ENCODE measurements around the gene KLHDC3.

Gene KLHDC3

GRCh38 chr6:43047998-43048397 is 33.9 kb downstream of the KLHDC3 start:
- no peak overlapping the region for H3K27ac ChIP-seq
- no peak for DNase-seq (ENCODE audit: low spot score)
- no peak for TF ChIP-seq CTCF (IDR thresholded peaks at IDR 0.05)
- H3K4me3 ChIP-seq, result no peak overlapping the region

GRCh38 chr6:43050981-43051380 is 36.9 kb downstream of the KLHDC3 start:
- no peak overlapping the region for H3K4me3 ChIP-seq
- DNase-seq (ENCODE audit: low spot score), result no peak
- no peak for TF ChIP-seq CTCF (IDR thresholded peaks at IDR 0.05)
- no peak overlapping the region for H3K27ac ChIP-seq

DNA sequence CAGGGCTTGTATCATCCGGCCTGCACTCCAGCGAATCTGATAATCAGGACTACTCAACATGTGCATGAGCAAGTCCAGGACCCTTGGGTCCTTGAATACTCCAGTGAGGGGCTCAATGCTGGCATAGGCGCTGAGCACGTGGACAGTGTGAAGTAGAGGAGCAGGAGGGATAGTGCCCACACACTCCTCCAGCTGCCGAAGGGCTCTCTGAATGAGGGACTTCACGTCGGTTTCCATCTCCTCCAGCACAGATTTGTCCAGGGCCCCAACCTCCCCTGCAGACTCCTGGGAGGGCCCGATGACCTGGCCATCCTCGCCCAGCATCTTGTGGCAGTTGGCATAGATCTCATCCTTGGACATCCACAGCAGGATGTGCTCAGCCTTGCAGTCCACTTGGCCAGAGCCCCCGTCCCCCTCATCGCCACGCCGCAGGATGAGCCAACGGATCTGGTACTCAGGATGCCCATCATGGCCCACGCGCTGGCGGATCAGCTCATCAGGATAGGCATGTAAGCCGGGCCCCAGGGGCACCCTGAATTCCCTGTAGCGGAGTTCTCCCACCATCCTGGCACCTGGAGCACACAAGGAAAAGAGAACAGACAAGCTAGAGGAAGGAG is 38.3 kb downstream of the KLHDC3 start:
- no peak for DNase-seq (ENCODE audit: low spot score)
- no peak for TF ChIP-seq CTCF (IDR thresholded peaks at IDR 0.05)
- no peak overlapping the region for H3K4me3 ChIP-seq
- H3K27ac ChIP-seq, result peak overlapping the region; percentile 94

DNA sequence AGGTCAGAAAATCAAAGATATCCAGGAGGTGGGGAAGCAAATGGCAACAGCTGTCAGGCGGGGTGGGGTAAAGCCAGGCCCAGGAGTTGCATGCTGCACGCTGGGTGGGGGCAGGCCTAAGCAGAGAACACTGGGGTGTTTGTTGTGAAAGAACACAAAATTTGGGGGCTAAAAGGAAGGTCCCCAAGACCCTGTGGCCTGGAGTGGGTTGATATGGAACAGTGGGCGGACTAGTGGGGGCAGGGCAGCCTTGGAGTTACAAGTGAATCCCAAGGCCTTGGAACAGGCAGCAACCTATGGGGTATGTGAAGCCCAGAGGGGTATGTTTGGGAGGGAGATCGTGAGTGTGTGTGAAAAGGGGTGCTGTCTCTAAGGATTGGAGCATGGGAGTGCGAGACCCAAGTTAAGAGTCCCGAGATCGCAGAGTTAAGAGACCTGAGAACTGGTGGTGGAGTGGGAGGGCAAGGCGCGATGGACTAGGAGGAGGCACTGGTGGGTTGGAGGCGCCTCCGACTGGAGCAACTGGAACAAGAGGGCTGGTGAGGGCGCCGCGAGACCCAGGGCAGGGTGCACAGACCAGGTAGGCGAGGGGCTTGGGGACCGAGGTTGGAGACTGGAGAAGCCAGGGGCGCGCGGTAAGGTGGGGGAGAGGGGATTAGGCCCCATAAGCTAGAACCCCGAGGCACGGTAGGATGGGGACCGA is 38.9 kb downstream of the KLHDC3 start:
- no peak for DNase-seq (ENCODE audit: low spot score)
- no peak for TF ChIP-seq CTCF (IDR thresholded peaks at IDR 0.05)
- Histone ChIP-seq H3K27ac (peak overlapping the region; percentile 94), H3K4me3 (peak overlapping the region; percentile 80)

DNA sequence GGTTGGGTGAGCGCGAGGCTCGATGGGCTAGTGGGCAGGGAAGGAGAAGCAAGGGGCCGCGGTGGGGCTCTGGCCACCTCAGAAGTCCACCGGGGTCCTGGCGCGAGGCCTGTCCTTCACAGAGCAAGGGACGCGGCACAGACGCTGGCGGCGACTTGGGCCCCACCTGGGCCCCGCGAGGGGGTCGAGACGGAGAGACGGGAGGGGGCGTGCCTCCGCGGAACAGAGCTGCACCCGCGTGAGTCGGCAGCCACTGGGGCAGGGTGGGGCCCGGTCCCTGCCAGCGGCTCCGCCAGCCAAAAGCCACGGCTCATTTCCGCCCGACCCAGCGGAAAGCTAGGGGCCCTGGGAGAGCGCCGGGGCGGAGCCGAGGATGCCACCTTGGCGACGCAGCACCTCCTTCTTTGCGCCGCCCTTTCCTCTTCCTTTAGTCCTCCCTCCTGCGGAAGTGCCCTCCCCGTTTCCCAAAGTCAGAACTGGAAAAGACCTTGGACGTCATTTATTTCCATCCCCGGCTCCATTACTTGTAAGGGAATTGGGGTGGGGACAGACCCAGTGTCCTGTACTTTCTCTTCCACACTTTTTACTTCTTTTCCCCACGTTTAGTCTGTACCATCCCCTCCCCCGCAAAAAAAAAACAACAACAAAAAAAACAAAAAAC is 39.6 kb downstream of the KLHDC3 start, which contains the start of gene CUL7:
Gene CUL7 (minus strand): TSS at position 307 of the 661 bp plus-strand sequence. CDS start 1,063 bp downstream, outside the sequence.
- peak; percentile 95 for DNase-seq (ENCODE audit: low spot score)
- TF ChIP-seq CTCF (IDR thresholded peaks at IDR 0.05), result no peak
- peak within 1 kb of the TSS; percentile 80 for H3K4me3 ChIP-seq
- H3K27ac ChIP-seq, result peak within 1 kb of the TSS; percentile 94

DNA sequence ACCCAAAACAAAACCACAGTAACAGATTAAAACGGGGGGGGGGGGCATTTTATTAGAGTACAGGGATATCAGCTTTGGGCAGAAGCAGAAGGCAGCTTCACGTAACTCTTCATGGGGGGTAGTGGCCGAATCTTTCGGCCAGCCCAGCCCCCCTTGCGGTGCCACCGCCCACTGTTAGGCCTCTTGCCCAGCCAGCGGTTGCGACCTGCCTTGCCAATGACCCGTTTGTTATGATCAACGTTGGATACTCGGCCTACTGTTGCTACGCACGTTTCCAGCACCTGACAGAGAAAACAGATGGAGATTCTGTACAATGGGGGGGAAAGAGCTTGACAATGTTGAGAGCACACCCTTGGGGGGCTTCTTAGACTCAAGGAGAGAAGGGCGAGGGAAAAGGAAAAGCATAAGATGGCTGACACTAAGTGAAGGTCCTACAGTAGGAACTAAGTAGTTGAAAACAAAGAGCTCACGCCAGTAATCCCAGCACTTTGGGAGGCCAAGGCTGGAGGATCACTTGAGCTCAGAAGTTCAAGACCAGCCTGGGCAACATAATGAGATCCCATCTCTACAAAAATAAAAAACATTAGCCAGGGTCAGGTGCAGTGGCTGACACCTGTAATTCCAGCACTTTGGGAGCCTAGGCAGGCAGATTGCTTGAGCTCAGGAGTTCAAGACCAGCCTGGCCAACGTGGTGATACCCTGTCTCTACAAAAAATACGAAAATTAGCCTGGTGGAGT is 40.3 kb downstream of the KLHDC3 start:
- Histone ChIP-seq H3K27ac (peak overlapping the region; percentile 94), H3K4me3 (peak overlapping the region; percentile 80)
- no peak for DNase-seq (ENCODE audit: low spot score)
- TF ChIP-seq CTCF (IDR thresholded peaks at IDR 0.05), result no peak
